ENCODE data around the gene LRRC28.

LRRC28 gene

DNA sequence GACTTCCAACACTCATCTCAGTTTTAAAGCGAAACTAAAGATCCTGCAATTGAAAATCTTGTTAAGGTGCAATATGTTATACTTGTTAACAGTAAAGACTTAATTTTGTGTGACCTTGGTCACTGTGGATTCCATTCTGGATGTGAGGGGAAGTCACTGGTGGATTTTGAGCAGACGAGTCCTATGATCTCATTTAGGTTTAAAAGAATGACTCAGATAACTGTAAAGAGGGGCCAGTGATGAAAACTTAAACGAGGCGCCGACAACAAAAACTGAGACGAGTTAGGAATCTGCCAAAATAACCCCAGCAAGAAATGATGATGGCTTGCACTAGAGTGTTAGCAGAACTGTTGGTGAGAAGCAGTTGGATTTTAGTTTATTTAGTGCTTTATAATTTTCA lies 56.5 kb downstream of the LRRC28 start:
- no peak for DNase-seq

DNA sequence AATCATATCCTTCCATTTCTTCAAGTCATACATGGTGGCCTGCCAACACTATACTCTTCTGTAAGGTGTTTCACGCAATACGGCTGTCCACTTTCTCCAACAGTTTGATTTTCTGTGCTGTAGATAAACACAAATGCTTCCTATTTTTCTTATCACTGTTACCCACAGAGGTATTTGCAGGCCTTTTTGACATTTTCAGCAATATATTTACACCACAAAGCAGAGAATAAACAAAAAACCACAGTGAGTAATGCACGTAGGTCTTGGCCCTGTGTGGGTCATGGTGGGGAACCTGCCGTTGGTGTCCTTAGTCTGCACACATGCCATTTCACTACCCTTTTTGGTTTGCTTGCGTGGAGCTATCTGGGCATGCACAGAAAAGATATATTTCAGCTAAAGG lies 59.5 kb downstream of the LRRC28 start:
- DNase-seq: no peak

DNA sequence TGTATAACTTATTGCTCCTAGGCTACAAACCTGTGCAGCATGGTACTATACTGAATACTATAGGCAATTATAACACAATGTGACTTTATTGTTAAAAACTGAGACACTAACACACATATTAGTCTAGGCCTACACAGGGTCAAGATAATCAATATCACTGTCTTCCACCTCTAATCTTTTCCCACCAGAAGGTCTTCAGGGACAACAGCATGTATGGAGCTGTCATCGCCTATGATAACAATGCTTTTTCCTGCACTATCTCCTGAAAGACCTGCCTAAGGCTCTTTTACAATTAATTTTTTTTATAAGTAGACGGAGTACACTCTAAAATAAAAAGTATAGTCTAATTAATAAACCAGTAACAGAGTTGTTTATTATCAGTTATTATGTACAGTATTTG lies 60.9 kb downstream of the LRRC28 start:
- DNase-seq: no peak

DNA sequence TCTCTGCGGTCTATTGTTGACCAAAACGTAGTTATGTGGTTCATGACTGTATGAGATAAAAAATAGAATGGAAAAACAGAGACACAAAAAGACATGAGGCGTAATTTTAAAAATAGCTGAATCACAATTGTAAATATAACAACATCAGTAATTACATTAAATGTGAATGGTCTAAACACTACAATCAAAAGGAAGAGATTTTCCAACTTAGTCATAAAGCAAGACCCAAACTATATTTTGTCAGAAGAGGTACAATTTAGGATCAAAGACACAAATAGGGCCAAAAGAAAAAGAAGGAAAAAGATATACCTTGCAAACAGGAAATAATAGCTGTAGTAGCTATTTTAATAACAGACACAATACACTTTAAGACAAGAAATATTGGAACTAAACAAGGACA lies 61.5 kb downstream of the LRRC28 start:
- no peak for DNase-seq

DNA sequence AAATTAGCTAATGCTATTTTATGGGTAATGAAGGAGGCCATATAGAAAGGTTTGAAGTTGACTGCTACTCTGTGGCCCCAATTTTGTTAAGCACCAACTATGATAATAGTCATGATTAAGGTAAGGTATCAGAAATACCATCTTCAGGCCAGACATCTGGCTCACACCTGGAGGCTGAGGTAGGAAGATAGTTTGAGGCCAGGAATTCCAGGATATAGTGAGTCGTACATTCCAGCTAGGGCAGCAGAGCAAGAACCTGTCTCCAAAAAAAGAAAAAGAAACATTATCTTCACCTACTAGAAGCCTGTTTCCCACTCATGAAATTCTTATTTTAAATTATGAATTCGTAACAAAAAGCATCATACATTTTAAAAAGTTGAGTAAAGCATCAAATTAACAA lies 64.4 kb downstream of the LRRC28 start:
- no peak for DNase-seq

GRCh38 chr15:99320374-99321215 lies 69.3 kb downstream of the LRRC28 start:
- no peak for DNase-seq

DNA sequence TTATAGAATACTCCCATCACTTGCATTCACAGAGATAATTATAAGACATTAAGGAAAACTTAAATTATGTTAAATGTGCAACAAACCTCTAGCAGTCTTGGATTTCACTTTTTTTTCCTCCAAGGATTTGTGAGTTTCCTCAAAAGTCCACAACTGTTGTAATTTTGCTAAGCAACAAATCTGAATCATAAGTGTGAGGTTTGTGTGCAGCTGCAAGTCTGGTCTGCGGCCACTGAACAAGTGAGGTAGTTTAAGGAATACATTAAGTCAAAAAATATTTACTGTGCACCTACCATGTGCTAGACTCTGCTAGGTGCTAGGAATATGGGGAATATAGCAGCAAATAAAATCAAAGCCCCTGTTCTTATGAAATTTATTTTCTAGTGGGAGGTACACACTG lies 70.2 kb downstream of the LRRC28 start:
- DNase-seq: no peak

- no peak for DNase-seq
These were observed 71.5 kb downstream of the LRRC28 start for GRCh38 chr15:99322643-99323405.

- peak in 1 of 2 experiments; percentile 13 for DNase-seq
These were observed 72.9 kb downstream of the LRRC28 start for GRCh38 chr15:99324082-99324620.

GRCh38 chr15:99324700-99325099 lies 73.4 kb downstream of the LRRC28 start:
- no peak for DNase-seq

GRCh38 chr15:99326235-99326634 lies 75.0 kb downstream of the LRRC28 start:
- DNase-seq: no peak

DNA sequence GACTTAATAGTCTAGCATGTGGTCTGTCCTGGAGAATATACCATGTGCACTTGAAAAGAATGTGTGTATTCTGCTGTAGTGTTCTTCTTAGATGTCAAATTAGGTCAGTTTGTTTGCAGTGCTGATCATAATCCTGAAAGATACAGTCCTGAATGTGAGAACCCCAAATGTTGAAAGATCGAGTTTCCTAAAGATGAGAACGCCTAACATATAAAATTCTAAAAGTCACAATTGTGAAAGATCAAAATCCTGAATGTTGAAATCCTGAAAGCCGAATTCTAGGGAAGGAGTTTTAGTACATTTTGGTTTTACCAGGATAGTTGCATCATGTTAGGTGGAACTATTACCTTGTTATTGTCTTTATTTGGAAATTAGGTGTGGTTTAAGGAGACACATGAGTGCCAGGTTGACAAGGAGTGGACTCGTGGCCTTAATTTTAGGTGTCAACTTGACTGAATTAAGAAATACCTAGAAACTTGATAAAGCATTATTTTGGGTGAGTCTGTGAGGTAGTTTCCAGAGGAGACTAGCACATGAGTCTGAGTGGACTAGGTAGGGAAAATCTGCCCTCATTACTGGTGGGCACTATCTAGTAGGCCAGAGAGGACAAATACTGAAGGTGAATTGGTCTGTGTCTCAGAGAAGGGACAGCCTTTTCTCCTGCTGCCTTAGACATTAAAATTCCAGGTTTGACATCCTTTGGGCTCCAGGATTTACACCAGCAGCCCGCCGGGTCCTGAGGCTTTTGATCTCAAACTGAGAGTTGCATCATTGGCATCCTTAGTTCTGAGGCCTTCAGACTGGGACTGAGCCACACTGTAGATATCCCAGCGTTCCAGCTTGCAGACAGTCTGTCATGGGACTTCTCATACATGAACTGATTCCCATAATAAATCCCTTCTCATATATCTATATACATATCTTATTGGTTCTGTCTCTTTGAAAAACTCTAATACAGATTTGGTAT lies 77.1 kb downstream of the LRRC28 start:
- DNase-seq: no peak

DNA sequence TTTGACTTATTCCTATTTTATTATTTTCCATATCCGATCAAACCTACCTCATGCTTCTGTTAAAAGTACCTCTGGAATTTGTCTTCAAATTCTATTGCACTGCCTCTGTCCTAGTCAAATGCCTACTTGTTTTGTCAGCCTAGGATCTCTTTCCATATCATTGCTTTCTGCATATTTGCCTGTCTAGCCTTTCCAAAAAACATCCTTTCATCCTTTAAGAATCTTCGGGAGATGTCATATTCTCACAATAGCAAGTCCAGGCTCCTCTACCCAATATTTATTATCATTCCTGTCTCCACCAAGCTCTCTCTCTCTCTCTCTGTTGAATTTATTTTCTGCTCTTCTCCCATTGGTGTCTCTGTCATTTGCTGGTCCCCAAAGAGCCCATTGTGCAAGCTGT lies 80.1 kb downstream of the LRRC28 start:
- DNase-seq: no peak

DNA sequence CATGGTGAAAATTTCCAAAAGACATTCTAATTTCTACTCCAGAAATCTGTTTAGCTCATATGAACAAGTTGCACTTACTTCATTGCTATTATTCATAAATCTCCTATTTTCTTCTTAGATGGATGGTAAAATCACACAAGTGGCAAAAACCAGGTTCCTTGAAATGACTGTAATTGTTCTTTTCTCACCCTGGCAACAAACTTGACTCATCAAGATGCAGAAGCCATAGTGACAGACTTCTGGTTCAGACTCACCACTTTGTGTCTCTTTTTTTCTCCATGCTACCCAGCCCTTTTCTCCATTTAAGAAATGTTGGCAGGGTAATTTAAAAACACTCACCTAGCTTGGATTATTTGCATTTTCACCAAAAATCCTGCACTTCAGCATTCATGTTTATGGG lies 82.1 kb downstream of the LRRC28 start:
- DNase-seq: no peak

DNA sequence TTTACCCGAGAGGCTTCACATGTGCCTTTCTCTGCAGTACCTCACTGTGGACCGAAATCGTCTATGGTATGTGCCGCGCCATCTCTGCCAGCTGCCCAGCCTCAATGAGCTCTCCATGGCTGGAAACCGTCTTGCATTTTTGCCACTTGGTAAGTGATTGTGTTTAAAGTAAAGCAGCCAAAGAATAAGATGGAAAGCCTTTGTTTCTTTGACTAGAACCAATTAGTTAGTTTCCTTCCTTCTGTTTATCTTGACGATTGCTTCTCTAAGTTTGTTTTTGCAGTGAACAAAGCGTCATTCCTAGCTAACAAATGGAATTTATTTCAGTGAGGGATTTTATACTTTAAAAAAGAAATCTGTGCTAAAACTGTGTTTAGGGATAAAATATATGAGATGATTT lies 82.7 kb downstream of the LRRC28 start:
- DNase-seq: no peak

GRCh38 chr15:99335508-99335907 lies 84.2 kb downstream of the LRRC28 start:
- DNase-seq: no peak

DNA sequence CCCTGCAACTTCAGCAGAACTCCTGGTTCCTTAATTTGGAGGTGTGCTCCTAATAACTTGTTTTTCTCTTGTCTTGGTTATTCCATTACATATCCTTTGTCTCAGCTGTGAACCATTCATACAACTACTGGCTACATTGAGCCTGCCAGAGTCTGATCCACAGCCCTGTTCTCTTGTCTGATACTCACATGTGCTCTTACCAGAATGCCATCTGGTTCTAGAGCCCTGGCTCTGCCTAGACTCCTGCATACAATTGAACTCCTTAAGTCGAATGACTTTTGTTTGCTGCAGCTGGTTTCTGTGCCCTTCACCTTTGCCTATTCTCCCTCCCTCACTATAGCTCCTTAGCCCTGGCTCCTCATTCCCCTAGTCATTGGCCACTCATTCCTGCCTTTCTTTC lies 85.5 kb downstream of the LRRC28 start:
- no peak for DNase-seq

- no peak for DNase-seq
These were observed 89.1 kb downstream of the LRRC28 start for GRCh38 chr15:99340347-99340746.

DNA sequence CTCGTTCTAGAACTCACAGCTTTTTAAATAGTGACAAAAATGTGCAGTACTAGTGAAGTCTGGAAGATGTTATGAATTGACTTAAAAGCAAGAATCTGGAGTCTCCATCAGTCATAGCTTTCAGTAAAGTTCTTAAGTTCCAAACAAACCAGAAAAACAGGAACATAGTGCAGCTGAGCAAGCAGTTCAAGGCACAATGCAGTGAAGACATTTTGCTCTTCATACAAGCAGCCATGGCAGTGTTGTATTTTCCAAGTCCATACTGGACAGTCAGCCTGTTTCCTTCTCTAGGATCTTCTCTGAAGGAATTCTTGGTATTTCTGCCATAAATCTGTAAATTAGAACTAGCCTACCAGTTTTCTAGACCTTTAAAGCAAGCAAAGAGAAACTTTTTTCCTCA lies 90.5 kb downstream of the LRRC28 start:
- DNase-seq: no peak

- no peak for DNase-seq
These were observed 91.9 kb downstream of the LRRC28 start for GRCh38 chr15:99343208-99343607.

DNA sequence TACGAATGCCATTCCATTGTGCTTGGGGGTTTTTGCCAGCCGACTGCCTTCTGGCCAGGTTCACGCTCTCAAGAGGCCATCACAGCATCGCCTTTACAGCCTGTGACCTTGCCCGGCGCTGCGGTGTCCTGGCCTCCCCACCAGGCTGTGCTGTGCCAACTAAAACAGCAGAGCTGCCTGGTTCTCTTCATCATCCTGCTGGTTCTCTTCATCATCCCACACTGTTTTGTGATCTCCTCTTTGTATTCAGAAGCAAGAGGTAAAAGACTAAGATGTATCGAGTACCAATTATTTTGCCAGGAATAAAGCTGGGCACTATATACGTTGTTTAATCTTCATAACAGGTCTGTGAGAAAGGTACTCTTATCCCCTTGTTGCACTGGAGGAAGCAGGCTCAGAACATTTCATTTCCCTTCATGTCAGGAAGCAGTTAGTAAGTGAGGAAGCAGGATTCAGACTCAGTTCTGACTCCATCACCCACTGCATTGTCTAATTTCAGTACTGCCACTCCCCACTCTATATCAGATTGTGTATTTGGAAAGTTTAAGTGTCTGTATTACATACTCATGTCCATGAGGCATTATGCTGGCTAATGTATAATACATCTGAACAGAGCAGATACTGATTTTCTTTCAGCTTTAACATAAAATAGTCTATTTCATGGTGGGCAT lies 92.7 kb downstream of the LRRC28 start:
- peak; percentile 20 to 43 for DNase-seq

DNA sequence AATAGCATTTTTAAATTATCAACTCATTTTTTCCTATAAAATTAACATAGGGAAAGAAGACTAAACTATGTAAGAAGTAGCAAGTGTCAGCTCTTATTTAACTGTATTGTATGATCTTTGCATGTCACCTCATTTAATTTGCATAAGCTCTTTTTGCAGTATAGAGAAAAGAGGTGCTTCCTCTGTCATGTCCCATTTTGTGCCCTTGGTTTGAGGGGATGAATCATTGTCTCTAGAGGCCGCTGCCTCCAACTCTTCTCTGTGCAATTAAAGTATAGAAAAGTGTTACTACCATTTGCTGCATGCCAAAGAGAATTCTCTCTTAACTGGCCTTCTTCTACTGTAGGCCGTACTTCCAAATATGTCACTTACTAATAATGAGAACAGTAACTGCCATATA lies 93.4 kb downstream of the LRRC28 start:
- DNase-seq: no peak
